NCI-H82 treated with DMSO at 0.1 percent for 48 hours (cell line): ENCODE results near the gene SP9.
A peak's percentile ranks its signal among the peaks of the same experiment; 100 is the strongest.

Experiments used
- DNase-seq: peaks from one replicate; lab custom pipeline; 2025; ENCODE audit not compliant: unreplicated experiment; lab: John Stamatoyannopoulos, UW

SP9 gene

DNA sequence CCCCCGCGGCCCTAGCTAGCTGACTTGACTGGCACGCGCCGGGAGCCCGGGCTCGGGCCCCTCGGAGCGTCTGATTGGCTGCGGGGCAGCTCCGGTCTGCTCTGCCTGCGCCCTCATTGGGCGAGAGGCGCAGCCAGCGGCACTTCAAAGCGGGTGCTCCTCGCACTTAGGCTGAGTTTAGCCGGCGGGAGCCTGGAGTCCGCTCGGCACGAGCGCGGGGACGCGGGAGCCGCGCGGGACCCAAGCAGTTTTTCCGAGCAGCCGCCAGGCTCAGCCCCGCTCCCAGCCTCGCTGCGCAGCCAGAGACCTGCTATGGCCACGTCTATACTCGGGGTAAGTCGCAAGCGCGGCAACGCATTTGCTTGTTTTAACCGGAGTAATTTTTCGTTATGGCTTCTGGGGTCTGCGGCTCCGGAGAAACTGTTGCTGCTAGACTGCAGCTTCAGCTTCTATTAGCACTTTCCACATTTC, at the start of gene SP9:
TSS of gene SP9 (plus strand) at position 174 of the 471 bp plus-strand sequence. CDS start at position 313, 139 bp downstream.
- DNase-seq, result peak; percentile 43

DNA sequence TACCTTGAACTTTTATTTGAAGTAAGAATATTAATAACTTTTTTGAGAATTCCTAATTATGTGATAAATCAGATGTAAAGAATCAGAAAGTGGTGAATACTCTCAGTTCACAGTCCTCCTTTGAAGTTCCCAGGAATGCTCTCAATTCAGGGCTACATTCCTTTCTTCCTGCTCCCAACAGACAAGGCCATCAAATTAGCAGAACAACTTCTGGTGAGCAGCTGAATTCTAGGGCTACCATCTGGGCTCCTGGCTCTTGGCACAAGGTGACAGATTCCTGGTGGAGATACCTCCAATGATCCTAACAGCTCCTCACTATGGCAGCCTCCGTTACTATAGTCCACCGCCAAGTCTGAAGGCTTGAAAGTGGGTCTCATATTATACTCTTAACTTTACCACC, 48.6 kb upstream of the SP9 start:
- no peak for DNase-seq

DNA sequence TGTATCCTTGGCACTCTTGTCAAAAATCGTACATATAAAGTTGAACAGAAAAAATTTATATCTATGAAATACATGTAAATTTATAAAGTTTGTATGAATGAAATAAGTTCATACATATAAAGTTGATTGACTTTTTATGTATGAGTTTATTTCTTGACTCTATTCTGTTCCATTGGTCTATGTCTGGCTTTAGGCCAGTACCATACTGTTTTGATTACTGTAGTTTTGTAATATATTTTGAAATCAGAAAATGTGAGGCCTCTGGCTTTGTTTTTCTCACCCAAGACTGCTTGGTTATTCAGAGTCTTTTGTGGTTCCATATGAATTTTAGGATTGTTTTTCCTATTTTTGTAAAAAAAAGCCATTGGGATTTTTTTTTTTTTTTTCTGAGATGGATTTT, 41.8 kb upstream of the SP9 start:
- DNase-seq, result no peak

DNA sequence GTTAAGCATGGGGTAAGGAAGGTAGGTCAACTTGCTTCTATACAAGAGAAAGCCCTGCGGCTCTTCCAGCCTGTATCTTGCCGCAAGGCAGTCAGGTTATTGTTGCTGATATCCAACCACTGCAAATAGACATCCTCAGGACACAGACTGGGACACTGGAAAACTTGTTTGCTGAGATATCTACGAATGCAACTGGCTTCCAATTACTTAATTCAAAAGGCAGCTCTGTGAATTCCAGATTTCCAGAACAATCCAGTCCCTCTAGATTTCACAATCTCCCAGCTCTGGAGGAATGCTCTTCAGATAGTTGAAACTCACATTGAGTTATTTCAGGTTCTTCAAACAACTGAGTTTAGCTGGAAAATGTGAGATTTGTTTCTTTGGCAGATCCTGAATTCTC, 34.6 kb upstream of the SP9 start:
- DNase-seq, result no peak

DNA sequence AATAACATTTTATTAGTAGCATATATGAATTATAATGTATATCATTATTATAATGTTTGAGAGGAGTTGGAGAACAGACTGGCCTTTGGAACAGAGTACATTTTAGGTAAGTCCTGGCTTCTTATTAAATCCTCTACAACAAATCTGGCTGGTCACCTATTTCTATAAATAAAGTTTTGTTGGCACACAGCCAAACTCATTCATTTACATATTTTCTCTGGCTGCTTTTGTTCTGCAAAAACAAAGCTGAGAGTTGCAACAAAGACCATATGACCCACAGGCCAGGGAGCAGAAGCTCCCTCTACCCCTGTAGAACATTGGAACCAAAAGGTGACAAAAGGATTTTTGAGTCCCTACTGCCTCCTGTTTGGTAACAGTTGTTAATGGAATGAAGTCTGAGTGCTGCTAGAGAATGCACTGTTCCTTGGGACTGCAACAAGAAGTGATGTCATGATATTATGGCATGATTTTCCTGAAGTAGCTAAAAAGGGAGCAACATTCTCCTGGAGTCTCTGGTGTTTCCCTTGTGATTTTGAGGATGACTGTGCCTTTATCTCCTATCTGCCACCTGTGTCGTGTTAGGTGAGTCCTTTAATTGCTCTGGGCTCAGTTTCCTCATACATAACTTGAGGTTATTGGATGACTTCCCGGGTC, 22.0 kb upstream of the SP9 start:
- no peak for DNase-seq

DNA sequence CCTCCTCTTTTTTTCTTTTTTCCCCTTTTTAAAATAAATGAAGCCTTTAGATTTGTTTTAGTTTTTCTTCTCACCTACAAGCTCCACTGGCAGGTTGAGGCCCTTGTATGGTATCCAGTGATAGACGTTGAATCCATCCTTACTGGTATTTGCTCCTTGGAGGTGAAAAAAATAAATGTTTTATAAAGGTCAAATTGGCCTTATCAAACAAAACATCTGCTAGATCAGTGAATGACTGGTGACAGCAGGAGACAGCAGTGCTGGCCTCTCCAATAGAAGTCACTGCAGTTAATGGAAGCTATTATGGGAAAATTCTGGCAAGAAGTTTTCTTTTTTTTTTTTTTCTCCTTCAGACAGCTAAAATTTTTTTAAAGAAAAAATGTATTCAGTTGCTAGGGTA, 12.6 kb upstream of the SP9 start:
- no peak for DNase-seq

DNA sequence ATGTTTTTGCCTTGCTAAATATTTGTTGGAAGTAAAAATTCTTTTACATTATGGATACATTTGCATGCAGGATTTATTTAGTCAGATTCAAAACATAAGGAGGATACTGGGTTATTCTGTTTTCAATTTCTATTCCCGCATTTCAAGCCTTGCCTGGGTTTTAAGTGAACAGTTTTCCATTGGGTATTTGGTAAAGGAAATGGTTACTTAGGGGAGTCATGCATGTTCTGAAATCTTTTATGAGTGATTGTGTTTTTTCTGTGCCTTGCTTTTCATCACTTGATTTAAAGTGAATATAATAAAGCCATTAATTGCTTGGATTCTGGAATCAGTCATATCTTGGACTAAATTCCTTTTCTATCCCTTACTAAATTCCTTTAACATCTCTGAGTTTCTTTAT, 12.0 kb upstream of the SP9 start:
- no peak for DNase-seq

DNA sequence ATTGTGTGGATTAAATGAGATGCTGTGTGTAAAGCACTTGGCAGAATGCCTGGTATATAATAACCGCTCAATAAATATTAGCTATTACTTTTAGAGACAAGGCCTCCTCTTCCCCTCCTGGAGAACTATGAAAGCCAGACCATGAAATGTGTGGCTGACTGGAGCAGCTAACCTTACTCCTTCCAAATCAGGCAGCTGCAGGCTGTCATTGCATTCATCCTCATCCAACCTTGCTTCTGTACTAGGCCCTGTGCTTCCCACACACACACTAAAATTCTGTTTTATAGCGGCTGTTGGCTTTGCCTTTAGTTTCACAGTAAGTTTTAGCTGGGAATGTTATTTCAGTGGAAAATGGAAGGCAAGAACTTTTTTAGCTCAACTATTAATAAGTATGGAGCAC, 10.2 kb upstream of the SP9 start:
- no peak for DNase-seq

DNA sequence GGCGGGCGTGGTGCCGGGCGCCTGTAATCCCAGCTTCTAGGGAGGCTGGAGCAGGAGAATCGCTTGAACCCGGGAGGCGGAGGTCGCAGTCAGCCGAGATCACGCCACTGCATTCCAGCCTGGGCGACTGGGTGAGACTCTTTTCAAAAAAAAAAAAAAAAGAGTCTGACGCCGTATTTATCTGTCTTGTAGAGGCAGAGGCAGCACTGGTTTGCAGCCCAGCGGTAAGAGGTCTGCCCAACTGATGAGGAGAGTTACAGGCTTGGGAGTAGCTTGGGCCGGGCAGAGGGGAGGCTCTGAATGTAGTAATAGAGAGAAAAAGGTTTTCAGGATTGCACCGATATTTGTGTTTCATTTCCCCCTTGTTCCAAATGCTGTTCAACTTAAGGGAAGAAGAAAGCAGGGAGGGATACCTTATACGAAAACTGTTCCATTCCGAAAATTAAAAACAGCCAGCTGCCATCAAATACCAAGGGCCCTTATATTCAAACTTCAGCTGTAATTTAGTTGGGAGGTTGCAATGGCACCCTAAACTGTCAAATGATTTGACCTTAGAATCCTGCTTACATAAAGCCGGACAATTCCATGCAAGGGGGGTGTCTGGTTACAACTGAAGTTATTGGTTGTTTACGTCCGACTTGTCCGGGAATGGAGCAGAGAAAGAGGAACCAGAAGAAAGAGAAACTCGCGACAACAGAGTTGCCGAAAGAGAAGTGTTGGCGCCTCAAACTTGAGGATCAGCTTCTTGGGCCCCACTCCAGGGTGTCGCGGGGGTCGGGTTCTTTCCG, 9.2 kb upstream of the SP9 start:
- DNase-seq, result no peak

DNA sequence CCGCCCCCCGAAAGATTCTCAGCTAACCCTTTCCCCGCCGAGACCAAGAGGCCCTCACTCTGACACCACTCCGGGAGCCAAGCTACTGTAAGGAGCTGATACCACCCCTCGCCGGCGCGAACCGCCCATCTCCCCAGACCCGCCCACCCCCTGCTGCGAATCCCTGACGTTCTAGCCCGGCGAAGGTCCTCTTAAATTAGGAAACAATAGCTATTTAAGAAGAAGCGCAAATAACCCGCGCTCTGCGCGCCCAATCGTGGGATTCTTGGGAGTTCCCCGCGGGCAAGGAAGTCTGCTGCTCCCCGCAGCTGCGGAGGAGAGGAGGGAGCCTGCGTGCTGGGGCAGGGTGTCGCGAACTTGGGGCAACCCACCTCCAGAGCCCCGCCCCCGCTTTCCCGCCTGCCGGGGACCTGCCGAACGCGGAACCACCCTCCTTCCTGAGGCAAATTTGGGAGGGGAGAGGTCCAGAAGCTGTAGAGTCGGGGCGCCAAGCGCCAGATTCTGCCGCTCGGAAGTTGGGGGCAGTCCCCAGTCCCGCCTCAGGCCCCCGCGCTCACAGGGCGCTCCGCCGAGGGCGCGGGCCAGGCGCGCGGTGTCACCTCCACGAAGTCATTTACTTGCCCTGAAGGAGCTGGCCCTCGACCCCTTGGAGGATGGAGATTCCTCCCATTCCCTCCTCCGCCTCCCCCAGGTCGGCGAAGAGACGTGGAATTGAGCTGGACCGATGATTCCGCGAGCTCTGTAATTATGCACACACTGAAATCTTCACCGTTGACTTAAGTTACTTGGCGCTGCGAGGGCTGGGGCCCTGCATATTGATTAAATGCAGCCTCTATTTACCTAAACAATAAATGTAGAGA, 8.4 kb upstream of the SP9 start:
- no peak for DNase-seq

DNA sequence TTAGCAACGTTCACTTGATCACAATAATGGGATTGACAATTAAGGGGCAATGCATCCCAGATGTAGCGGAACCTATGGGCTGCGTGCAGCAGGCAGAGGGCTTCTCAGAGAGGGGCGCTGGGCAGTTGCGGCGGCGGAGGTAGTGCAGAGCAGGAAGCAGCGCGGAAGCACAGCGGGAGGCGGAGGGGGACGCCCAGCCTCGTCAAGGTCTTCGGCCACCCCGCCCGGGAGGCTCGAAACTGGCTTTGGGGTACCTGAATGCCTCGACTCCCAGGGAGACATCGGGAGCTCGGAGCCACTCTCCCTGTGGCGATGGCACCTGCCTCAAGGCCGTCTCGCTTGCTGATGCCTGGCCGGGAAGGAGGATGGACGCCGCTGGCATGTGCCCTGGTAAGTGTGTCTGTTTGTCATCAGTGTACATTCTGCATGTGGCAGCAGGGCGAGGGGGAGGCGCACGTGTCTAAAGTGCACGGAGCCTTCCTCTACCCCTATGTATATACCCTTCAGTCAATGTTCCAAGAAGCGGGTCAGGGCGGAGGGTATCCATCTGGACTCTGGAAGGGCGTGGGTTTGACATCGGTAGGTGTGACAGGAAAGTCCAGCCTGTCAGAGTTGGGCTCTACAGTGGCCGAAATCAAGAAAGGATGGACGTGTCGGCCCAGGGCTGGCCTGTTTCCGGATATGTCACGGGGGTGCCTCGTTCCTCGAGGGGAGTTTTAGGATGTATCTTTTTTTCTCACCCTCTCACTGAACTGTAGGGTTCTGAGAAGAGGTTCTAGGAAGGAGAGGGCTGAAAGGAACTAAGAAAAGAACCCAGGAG, 7.5 kb upstream of the SP9 start:
- DNase-seq, result no peak

DNA sequence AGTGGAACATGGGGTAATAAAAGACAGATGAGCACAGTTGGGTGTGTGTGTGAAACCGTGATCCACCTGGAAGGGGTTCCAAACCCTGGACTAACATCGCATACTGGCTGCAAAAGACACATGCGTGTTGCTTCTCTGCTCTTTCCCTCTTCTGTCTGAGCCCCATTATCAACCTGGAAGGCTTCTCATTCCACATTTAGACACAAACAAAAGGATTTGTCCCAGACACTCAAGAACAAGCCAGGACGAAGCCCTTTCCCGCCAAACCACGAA, 7.0 kb upstream of the SP9 start:
- DNase-seq, result no peak

DNA sequence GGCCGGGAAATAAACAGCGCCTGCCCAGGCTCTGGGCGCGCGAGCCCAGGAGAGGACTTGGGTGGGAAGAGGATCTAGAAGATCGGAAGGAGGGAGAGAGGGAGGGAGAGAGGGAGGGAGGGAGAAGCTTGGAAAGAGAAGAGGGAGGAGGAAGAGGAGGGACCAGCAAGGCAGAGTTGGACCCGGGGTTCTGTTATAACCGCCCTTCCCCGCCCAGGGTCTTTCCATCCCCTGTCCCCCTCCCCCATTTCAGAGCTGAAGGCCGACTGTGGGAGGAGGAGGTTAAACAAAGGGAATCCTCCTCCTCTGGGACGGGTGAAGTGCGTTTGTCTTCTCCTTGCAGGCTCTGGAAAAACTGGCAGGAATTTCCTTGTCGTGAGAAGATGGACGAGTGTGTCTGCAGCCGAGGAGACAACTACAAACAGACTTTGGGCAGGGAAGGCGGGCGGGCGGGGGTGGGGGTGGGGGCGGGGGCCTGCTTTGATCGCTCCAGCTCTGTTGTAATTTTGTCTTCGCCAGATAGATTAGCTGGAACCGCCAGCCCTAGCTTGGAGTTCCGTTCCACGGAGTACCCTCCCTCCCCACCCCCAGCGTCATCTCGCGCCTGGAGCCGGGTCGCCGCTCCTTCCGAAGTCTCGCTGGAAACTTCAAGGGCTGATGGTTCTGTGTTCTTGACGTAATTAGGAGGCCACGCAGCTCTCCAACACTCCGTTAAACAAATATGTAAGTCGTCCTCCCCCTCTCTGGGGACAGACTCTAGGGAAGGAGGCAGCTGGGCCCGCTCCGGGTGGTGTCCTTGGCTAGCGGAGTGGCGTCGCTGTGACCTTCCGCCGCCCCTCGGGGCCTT, 6.4 kb upstream of the SP9 start:
- DNase-seq, result no peak

DNA sequence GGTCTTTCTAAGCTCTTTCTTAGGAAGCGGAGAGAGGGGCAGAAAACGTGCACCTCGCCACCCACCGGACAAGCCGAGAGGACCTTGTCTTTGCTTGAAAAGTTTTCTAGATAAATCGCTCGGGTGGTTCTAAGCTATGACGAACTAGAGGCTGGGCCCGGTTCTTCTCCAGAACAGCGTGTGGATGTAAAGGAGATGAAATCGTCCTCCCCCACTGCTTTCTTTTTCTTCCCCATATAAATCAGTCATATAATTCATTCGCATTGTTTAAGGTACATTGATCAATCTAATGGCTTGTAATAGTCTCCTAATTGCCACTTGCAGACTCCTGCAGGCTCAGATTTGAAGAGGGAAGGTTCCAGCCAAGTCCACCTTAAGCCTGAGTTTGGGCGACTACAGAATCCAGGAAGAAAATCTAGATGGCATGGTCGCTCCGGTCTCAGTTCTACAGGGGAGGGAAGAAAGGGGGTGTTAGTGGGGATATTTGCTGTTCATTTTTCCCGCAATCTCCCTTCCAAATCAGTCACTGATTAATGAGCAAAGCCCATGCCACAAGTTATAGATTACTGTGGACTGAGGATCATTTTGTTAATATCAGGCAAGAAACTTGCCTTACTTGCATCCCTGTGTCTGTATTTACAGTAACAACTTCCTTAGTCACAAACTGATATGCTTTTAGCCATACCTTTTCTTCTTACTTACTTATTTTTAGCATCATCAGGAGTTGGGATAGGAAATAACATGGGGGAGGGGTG, 5.6 kb upstream of the SP9 start:
- DNase-seq, result no peak

DNA sequence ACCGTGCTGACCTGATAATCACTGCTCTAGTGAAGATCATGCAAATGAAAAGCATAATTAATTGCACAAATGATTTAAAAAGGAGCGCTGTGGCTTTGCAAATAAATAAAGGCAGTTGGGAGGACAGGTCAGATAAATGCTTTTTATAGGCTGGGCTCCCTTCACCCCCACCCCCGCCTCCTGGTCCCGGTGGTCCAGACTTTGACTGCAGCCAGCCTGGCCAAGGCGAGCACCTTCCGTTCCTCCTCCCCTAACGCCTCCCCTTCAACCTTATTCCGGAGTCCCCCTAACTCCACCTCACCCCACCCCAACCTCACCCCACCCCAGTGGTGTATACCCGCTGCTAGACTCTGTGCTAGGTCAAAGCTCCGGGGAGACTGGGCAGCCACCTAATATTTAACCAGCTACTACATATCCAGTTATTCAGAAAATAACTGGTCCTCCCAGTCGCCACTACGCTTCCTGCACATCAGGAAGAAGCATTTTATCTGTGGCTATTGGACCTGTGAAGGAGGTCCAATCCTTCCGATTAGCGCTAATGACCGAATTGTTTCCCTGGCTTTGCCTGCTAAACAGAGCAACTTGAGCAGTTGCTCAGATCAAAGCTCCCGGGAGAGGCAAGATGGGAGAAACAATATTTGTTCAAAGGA, 3.7 kb upstream of the SP9 start:
- DNase-seq, result no peak

DNA sequence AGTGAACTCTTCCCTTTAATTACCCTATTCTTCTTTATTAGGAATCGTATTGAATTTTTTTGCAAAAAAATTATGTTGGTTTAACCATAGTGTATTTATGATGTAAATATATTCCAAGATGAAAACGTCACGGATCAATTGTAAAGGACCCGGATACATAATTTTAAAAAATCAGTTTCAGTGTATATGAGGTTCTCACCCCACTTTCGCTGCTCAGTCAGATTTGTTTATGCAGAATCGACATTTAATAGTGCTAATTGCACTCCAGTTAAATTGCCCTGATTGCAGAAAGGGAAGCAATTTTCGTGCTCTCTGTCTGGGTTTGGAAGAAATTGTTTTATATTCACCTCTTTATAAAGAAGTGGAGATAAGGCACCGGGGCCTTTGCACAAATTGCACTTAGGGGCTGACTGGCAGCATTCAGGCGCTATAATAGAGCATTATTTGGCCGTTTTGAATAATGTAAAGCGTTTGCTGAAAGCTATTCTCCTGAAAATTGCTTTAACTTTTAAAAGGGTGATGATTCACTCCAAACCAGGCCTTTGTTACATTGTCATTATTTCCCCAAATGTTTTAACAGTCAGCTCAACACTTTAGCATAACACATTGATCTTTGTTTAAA, 3.0 kb upstream of the SP9 start:
- no peak for DNase-seq

DNA sequence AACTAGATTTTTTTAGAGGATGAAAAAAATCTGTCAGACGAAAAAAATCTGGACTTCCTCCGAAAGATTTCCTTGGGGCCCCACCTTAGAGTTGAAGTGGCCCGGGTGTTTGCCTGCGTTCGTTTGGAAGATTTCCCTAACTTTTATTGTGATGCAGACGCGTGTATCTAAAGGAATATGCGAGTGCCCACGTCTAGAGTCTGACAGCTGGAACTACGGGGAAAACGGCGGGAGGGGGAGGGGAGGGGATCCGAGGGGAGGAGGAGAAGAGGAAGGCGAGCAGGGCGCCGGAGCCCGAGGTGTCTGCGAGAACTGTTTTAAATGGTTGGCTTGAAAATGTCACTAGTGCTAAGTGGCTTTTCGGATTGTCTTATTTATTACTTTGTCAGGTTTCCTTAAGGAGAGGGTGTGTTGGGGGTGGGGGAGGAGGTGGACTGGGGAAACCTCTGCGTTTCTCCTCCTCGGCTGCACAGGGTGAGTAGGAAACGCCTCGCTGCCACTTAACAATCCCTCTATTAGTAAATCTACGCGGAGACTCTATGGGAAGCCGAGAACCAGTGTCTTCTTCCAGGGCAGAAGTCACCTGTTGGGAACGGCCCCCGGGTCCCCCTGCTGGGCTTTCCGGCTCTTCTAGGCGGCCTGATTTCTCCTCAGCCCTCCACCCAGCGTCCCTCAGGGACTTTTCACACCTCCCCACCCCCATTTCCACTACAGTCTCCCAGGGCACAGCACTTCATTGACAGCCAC, 2.4 kb upstream of the SP9 start:
- peak; percentile 70 for DNase-seq

DNA sequence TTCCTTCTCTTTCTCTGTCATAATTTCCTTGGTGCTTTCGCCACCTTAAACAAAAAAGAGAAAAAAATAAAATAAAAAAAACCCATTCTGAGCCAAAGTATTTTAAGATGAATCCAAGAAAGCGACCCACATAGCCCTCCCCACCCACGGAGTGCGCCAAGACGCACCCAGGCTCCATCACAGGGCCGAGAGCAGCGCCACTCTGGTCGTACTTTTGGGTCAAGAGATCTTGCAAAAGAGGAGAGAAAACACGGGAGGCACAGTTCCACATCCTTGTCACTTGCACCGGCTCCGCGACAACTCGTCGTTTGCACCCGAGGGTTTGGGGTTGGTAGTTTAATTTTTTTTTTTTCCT, 1.8 kb upstream of the SP9 start:
- no peak for DNase-seq
